Stimulated activated naive CD4-positive, alpha-beta T cell (primary cell): Measurements from ENCODE around the gene ZNF85.
"Not testable (repeated sequence)": the region's sequence is repeated elsewhere in the genome, so short reads cannot be mapped to it uniquely, and the experiment has no call there.

Experiments used
- DNase-seq, 6 experiments: peaks; one replicate each; lab custom pipeline; 2025; lab: John Stamatoyannopoulos, UW

ZNF85 gene

GRCh38 chr19:20923077-20923871, at the start of gene ZNF85:
TSS of gene ZNF85 (plus strand) at chr19:20923251. CDS start at chr19:20923401, 150 bp downstream.
- DNase-seq, result peak; percentile 82 to 93 (median 89)

GRCh38 chr19:20879501-20879900, 43.5 kb upstream of the ZNF85 start:
- no peak for DNase-seq

DNA sequence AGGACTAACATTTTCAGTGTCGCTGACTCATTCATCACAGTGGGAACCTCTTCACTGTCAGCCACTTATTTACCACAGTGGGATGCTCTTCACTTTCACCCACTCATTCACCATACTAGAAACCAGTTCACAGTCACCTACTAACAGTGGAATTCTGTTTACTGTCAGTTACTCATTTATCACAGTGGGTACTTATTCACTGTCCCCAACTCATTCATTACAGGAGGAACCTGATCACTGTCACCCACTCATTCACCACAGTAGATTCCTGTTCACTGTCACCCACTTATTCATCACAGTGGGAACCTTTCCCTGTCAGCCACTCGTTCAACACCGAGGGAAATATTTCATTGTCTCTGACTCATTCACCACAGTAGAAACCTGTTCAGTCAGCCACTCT, 10.1 kb upstream of the ZNF85 start:
- DNase-seq, result no peak

- no peak for DNase-seq
Measured at GRCh38 chr19:20925481-20925880, 2.4 kb downstream of the ZNF85 start.

GRCh38 chr19:20926796-20927195, 3.7 kb downstream of the ZNF85 start:
- no peak for DNase-seq

- DNase-seq, result no peak
Measured at GRCh38 chr19:20928371-20928770, 5.3 kb downstream of the ZNF85 start.

- not testable (repeated sequence) for DNase-seq
Measured at GRCh38 chr19:20936322-20936947, 13.4 kb downstream of the ZNF85 start.

- DNase-seq, result not testable (repeated sequence)
Measured at GRCh38 chr19:20952561-20953095, 29.6 kb downstream of the ZNF85 start.

- peak in 1 of 6 experiments; percentile 1 for DNase-seq
Measured at GRCh38 chr19:20964798-20965197, 41.7 kb downstream of the ZNF85 start.

GRCh38 chr19:20968092-20968491, 45.0 kb downstream of the ZNF85 start:
- DNase-seq, result no peak

DNA sequence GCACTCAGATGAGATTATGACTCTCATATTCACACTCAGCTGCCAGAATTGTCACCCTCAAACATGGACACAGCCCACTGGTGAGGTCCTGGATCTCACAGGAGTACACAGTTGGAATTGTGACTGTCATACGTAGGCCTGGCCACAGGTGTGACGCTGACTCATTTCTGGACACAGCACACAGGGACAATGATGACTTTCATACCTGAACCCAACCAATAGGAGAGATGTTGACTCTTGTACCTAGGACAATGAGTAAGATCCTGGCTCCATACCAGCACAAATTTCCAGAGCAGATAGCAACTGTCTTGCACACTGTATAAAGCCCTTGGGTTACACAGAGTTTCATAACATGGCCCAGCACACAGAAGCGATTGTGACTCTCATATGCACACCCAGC, 46.4 kb downstream of the ZNF85 start:
- DNase-seq, result no peak

- no peak for DNase-seq
Measured at GRCh38 chr19:20969898-20970297, 46.8 kb downstream of the ZNF85 start.

DNA sequence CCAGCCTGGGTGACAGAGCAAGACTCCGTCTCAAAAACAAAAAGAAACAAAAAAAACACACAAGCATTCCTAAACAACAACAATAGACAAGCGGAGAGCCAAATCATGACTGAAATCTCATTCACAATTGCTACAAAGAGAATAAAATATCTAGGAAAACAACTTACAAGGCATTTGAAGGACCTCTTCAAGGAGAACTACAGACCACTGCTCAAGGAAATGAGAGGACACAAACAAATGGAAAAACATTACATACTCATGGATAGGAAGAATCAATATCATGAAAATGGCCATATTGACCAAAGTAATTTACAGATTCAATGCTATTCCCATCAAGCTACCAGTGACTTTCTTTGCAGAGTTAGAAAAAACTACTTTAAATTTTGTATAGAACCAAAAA, 69.7 kb downstream of the ZNF85 start:
- DNase-seq, result not testable (repeated sequence)

GRCh38 chr19:20999731-21000352, 76.8 kb downstream of the ZNF85 start:
- peak; percentile 71 to 88 (median 80) for DNase-seq
